K562 (cell line): ENCODE results near the gene ADK.

Source experiments
- CHD2 ChIP-seq: IDR thresholded peaks from 2 replicates; pipeline ENCODE4 v1.6.1; 2011; ENCODE audit warnings: low read depth, low read length
- CHD4 ChIP-seq: fragments of 200-600 bp; sonication (generic); IDR thresholded peaks from 3 replicates; pipeline ENCODE4 v1.6.1; 2012; ENCODE audit warnings: low read depth, mild to moderate bottlenecking, mixed read lengths, low read length, inconsistent platforms; ENCODE audit not compliant: insufficient read depth, insufficient replicate concordance, poor library complexity, severe bottlenecking
- CTCF ChIP-seq, 3 experiments: IDR thresholded peaks in 2 of 3; conservative IDR thresholded peaks in 1 of 3; 2 replicates each; pipeline ENCODE4 v1.5.1; 2011 to 2012; ENCODE audit warnings: low read length in 3 of 3, mild to moderate bottlenecking in 3 of 3, control low read depth in 2 of 3, improper control_type of control experiment in 1 of 3, inconsistent platforms in 1 of 3, low read depth in 1 of 3, mixed read lengths in 1 of 3, moderate library complexity in 1 of 3; ENCODE audit not compliant: insufficient read depth in 2 of 3
- EP300 ChIP-seq: IDR thresholded peaks from 2 replicates; pipeline ENCODE4 v1.6.1; 2012; ENCODE audit warnings: low read length, improper control_type of control experiment
- MTA1 ChIP-seq: fragments of 450-650 bp; IDR thresholded peaks from 2 replicates; pipeline ENCODE4 v1.6.1; 2017; ENCODE audit warnings: borderline replicate concordance
- SMARCC2 ChIP-seq: fragments of 450-650 bp; IDR thresholded peaks from 2 replicates; pipeline ENCODE4 v1.6.1; 2017; ENCODE audit warnings: antibody characterized with exemption, moderate library complexity, mild to moderate bottlenecking, low read depth
- SRSF3 ChIP-seq: fragments of 200-400 bp; formaldehyde crosslinking; IDR thresholded peaks from 2 replicates; pipeline ENCODE4 v1.6.1; 2016; ENCODE audit warnings: mild to moderate bottlenecking, low read length, moderate library complexity; ENCODE audit not compliant: insufficient read depth
- WHSC1 ChIP-seq: IDR thresholded peaks from one replicate; pipeline ENCODE4 v1.6.1; 2012; ENCODE audit warnings: low read length, control low read depth, inconsistent platforms
- ZNF174 ChIP-seq: fragments of 250-450 bp; sonication (Bioruptor Pico); IDR thresholded peaks from 2 replicates; pipeline ENCODE4 v1.4.0; 2020; ENCODE audit warnings: mild to moderate bottlenecking
- ZNF583 ChIP-seq: fragments of 250-450 bp; sonication (Bioruptor Pico); IDR thresholded peaks from 2 replicates; pipeline ENCODE4 v1.4.0; 2020
- TF ChIP-seq, protein P1 (sequence below): fragments of 250-450 bp; sonication (Bioruptor Pico); IDR thresholded peaks from 2 replicates; pipeline ENCODE4 v1.5.0; 2022; ENCODE audit warnings: mild to moderate bottlenecking

GRCh38 chr10:74371696-74372095 is 220.7 kb downstream of the ADK start:
- TF ChIP-seq MTA1 (no peak), WHSC1 (no peak), CHD4 (no peak), ZNF174 (CRISPR knock-in tag) (no peak), CTCF (IDR thresholded peaks at IDR 0.05 in 2 of 3, conservative IDR thresholded peaks at IDR 0.05 in 1 of 3; ENCODE audit: insufficient read depth in 2 of 3, low read depth in 1 of 3, low read length in 3 of 3) (no peak), ZNF583 (CRISPR knock-in tag) (no peak), CHD2 (no peak), EP300 (no peak), SRSF3 (no peak), SMARCC2 (no peak)
- TF ChIP-seq, protein P1, sequence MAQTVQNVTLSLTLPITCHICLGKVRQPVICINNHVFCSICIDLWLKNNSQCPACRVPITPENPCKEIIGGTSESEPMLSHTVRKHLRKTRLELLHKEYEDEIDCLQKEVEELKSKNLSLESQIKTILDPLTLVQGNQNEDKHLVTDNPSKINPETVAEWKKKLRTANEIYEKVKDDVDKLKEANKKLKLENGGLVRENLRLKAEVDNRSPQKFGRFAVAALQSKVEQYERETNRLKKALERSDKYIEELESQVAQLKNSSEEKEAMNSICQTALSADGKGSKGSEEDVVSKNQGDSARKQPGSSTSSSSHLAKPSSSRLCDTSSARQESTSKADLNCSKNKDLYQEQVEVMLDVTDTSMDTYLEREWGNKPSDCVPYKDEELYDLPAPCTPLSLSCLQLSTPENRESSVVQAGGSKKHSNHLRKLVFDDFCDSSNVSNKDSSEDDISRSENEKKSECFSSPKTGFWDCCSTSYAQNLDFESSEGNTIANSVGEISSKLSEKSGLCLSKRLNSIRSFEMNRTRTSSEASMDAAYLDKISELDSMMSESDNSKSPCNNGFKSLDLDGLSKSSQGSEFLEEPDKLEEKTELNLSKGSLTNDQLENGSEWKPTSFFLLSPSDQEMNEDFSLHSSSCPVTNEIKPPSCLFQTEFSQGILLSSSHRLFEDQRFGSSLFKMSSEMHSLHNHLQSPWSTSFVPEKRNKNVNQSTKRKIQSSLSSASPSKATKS (CRISPR knock-in tag), result no peak
